Measurements from ENCODE around the gene ALG6.

- TF ChIP-seq ZNF70 (CRISPR knock-in tag; IDR thresholded peaks at IDR 0.05) (no peak), ESRRG (CRISPR knock-in tag; IDR thresholded peaks at IDR 0.05) (no peak)
Observed at GRCh38 chr1:63320022-63320721, 47.3 kb upstream of the ALG6 start.

Measured in SK-N-SH treated with all-trans-retinoic acid at 6 μM for 48 hours (cell line).